ENCODE results near the gene CBFA2T2. TPM values are rescaled to one million over a fixed set of nuclear protein-coding genes. Genes with fewer than 3 reads are reported as not detected.

CBFA2T2 gene
- total RNA-seq, 2 donors from 2014 or later = 9.8 to 10.4 TPM

- no peaks in the 10 kb centered on the region for H3K36me3 ChIP-seq
- H3K4me1 ChIP-seq = peaks cover 0 to 6% of the 10 kb centered on the region in 2 donors
- H3K27ac ChIP-seq = no peak overlapping the region
- no peak overlapping the region for H3K4me3 ChIP-seq
- no peak for DNase-seq (ENCODE audit: low spot score)
- no peaks in the 10 kb centered on the region for H3K9me3 ChIP-seq
- no peak for TF ChIP-seq CTCF (IDR thresholded peaks at IDR 0.05)
- H3K27me3 ChIP-seq = no peaks in the 10 kb centered on the region
Observed at GRCh38 chr20:33594743-33595142, 104.8 kb downstream of the CBFA2T2 start.

GRCh38 chr20:33600414-33600813 lies 110.5 kb downstream of the CBFA2T2 start:
- no peak overlapping the region for H3K4me3 ChIP-seq
- peaks cover 0 to 11% of the 10 kb centered on the region in 2 donors for H3K4me1 ChIP-seq
- DNase-seq (ENCODE audit: low spot score) = no peak
- H3K36me3 ChIP-seq = peaks cover 5% of the 10 kb centered on the region
- no peak overlapping the region for H3K27ac ChIP-seq
- no peak for TF ChIP-seq CTCF (IDR thresholded peaks at IDR 0.05)
- H3K27me3 ChIP-seq = no peaks in the 10 kb centered on the region
- no peaks in the 10 kb centered on the region for H3K9me3 ChIP-seq

GRCh38 chr20:33600981-33601380 lies 111.1 kb downstream of the CBFA2T2 start:
- H3K4me3 ChIP-seq = no peak overlapping the region
- DNase-seq (ENCODE audit: low spot score) = no peak
- no peak overlapping the region for H3K27ac ChIP-seq
- H3K36me3 ChIP-seq = peaks cover 5% of the 10 kb centered on the region
- no peaks in the 10 kb centered on the region for H3K27me3 ChIP-seq
- TF ChIP-seq CTCF (IDR thresholded peaks at IDR 0.05) = no peak
- no peaks in the 10 kb centered on the region for H3K9me3 ChIP-seq
- peaks cover 0 to 11% of the 10 kb centered on the region in 2 donors for H3K4me1 ChIP-seq

GRCh38 chr20:33601861-33602260 lies 112.0 kb downstream of the CBFA2T2 start:
- peaks cover 6% of the 10 kb centered on the region for H3K36me3 ChIP-seq
- no peaks in the 10 kb centered on the region for H3K27me3 ChIP-seq
- H3K4me3 ChIP-seq = no peak overlapping the region
- no peak overlapping the region for H3K27ac ChIP-seq
- peaks cover 0 to 11% of the 10 kb centered on the region in 2 donors for H3K4me1 ChIP-seq
- no peak for DNase-seq (ENCODE audit: low spot score)
- TF ChIP-seq CTCF (IDR thresholded peaks at IDR 0.05) = no peak
- no peaks in the 10 kb centered on the region for H3K9me3 ChIP-seq

- Histone ChIP-seq H3K4me3 (no peak overlapping the region), H3K27me3 (no peaks in the 10 kb centered on the region), H3K9me3 (no peaks in the 10 kb centered on the region), H3K27ac (no peak overlapping the region), H3K36me3 (peaks cover 17% of the 10 kb centered on the region), H3K4me1 (peaks cover 0 to 11% of the 10 kb centered on the region in 2 donors)
- TF ChIP-seq CTCF (IDR thresholded peaks at IDR 0.05) = no peak
- no peak for DNase-seq (ENCODE audit: low spot score)
Observed at GRCh38 chr20:33602826-33603590, 113.1 kb downstream of the CBFA2T2 start.

Measured in right atrium auricular region (tissue), 2 donors.